ENCODE results near the gene PARD3.

PARD3 gene

DNA sequence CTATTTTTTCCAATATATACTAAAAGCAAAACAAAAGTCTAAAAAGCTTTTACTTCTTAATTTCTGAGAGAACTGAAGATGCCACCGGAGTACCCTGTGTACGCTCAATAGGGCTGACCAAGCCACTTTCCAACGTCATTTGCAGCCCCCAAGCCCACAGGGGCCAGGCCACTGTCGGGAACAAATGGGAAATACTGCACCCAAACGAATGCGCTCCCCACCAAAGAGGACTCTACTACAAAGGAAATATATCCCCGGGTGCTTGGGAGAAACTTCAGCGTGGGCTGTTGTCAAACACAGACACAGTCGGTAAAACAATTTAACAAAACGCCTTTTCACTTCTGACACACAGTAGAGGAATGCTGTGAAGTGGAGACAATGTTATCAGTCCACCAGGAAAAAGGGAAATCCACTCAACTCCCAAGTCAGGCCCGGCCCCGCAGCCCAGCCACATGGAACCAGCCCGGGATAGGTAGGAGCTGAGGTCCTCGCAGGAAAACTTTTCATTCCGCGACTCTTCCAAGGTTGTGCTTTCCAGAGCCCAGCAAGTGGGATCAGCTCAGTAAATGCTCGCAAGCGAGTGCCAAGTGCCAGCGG lies 1.4 kb downstream of the PARD3 start:
- Histone ChIP-seq H3K4me1 (ENCODE audit: insufficient read depth, low read length, poor library complexity, severe bottlenecking) (peaks cover 65% of the 10 kb centered on the region), H3K4me2 (ENCODE audit: low read depth, low read length, poor library complexity, severe bottlenecking) (peak overlapping the region; percentile 99), H4K20me1 (ENCODE audit: insufficient read depth, low read length, poor library complexity, severe bottlenecking) (peaks cover 47% of the 10 kb centered on the region), H2AFZ (ENCODE audit: low read length) (0 out of 2 replicates have a peak overlapping the region, but pooled peaks have one; percentile 23), H3K79me2 (ENCODE audit: insufficient read depth, low read length) (peaks cover 59% of the 10 kb centered on the region), H3K9me3 (ENCODE audit: insufficient read depth, low read depth, low read length) (no peaks in the 10 kb centered on the region), H3K27me3 (ENCODE audit: insufficient read depth, low read length, poor library complexity, severe bottlenecking) (no peaks in the 10 kb centered on the region), H3K4me3 (ENCODE audit: low read length, poor library complexity, severe bottlenecking) (peak overlapping the region; percentile 80), H3F3A (ENCODE audit: low read depth) (no peaks in the 10 kb centered on the region), H3K9me2 (replicated peaks; ENCODE audit: low read depth, low read length) (no peaks in the 10 kb centered on the region), H3K9ac (ENCODE audit: low read depth, low read length, poor library complexity, severe bottlenecking) (peak overlapping the region; percentile 81), H3K36me3 (ENCODE audit: insufficient read depth, low read length) (no peaks in the 10 kb centered on the region)
- TF ChIP-seq, protein P1, sequence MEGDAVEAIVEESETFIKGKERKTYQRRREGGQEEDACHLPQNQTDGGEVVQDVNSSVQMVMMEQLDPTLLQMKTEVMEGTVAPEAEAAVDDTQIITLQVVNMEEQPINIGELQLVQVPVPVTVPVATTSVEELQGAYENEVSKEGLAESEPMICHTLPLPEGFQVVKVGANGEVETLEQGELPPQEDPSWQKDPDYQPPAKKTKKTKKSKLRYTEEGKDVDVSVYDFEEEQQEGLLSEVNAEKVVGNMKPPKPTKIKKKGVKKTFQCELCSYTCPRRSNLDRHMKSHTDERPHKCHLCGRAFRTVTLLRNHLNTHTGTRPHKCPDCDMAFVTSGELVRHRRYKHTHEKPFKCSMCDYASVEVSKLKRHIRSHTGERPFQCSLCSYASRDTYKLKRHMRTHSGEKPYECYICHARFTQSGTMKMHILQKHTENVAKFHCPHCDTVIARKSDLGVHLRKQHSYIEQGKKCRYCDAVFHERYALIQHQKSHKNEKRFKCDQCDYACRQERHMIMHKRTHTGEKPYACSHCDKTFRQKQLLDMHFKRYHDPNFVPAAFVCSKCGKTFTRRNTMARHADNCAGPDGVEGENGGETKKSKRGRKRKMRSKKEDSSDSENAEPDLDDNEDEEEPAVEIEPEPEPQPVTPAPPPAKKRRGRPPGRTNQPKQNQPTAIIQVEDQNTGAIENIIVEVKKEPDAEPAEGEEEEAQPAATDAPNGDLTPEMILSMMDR (conservative IDR thresholded peaks at IDR 0.05; ENCODE audit: low read length) = no peak
- no peak for TF ChIP-seq EZH2phosphoT487 (IDR thresholded peaks at IDR 0.05; ENCODE audit: borderline replicate concordance)

DNA sequence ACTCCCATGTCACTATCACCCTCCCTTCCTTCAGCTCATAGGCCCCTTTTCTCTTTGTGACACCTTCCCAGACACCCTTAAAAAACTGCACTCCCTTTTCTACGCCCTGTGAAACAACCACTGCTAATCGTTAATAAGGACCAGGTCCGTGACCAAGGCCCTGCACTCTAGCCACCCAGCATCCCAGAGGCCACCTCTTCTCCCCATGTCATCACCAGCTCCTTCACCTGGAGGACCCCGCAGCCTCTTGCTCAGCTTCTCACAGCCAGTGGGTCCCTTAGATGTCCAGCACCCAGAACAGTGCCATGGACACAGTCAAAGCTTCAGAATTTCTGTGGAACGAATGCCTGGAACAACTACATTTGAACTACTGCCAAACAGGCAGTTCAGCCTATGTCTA lies 2.3 kb downstream of the PARD3 start:
- Histone ChIP-seq H3K36me3 (ENCODE audit: insufficient read depth, low read length) (no peaks in the 10 kb centered on the region), H3F3A (ENCODE audit: low read depth) (no peaks in the 10 kb centered on the region), H3K4me1 (ENCODE audit: insufficient read depth, low read length, poor library complexity, severe bottlenecking) (peaks cover 72% of the 10 kb centered on the region), H3K27me3 (ENCODE audit: insufficient read depth, low read length, poor library complexity, severe bottlenecking) (no peaks in the 10 kb centered on the region), H3K4me2 (ENCODE audit: low read depth, low read length, poor library complexity, severe bottlenecking) (peak overlapping the region; percentile 99), H3K79me2 (ENCODE audit: insufficient read depth, low read length) (peaks cover 67% of the 10 kb centered on the region), H4K20me1 (ENCODE audit: insufficient read depth, low read length, poor library complexity, severe bottlenecking) (peaks cover 50% of the 10 kb centered on the region), H3K4me3 (ENCODE audit: low read length, poor library complexity, severe bottlenecking) (peak overlapping the region; percentile 80), H3K9me2 (replicated peaks; ENCODE audit: low read depth, low read length) (no peaks in the 10 kb centered on the region), H3K9me3 (ENCODE audit: insufficient read depth, low read depth, low read length) (no peaks in the 10 kb centered on the region), H2AFZ (ENCODE audit: low read length) (no peak overlapping the region), H3K9ac (ENCODE audit: low read depth, low read length, poor library complexity, severe bottlenecking) (peak overlapping the region; percentile 81)
- TF ChIP-seq, protein P1 (conservative IDR thresholded peaks at IDR 0.05; ENCODE audit: low read length) = no peak
- TF ChIP-seq EZH2phosphoT487 (IDR thresholded peaks at IDR 0.05; ENCODE audit: borderline replicate concordance) = no peak

DNA sequence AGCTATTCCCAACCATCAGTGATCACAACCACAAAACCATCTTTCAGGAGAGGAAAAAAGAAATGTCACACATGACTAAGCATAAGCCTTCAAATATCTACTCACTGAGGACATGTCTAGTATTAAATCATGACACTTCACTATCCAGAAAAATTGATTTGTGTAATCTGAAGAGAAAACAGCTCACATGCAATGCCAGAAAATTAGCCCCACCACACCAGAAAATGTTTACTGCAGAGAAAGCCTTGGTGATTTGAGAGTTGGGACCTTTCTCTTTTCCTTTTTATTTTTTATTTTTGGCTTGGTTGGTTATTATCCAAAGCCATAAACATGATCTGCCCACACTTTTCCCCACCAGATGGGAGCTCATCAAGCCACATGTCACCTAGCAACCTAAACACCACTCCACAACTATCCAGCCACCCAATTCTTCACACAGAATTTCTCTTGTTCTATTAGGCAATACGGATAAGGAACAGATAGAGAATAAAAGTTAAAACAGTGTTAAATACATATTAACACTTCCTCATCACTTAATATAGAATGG lies 3.1 kb downstream of the PARD3 start:
- Histone ChIP-seq H3K4me3 (ENCODE audit: low read length, poor library complexity, severe bottlenecking) (peak overlapping the region; percentile 80), H3K27me3 (ENCODE audit: insufficient read depth, low read length, poor library complexity, severe bottlenecking) (no peaks in the 10 kb centered on the region), H3K9me2 (replicated peaks; ENCODE audit: low read depth, low read length) (no peaks in the 10 kb centered on the region), H2AFZ (ENCODE audit: low read length) (no peak overlapping the region), H3F3A (ENCODE audit: low read depth) (no peaks in the 10 kb centered on the region), H3K9me3 (ENCODE audit: insufficient read depth, low read depth, low read length) (no peaks in the 10 kb centered on the region), H4K20me1 (ENCODE audit: insufficient read depth, low read length, poor library complexity, severe bottlenecking) (peaks cover 51% of the 10 kb centered on the region), H3K79me2 (ENCODE audit: insufficient read depth, low read length) (peaks cover 74% of the 10 kb centered on the region), H3K4me1 (ENCODE audit: insufficient read depth, low read length, poor library complexity, severe bottlenecking) (peaks cover 72% of the 10 kb centered on the region), H3K4me2 (ENCODE audit: low read depth, low read length, poor library complexity, severe bottlenecking) (peak overlapping the region; percentile 99), H3K36me3 (ENCODE audit: insufficient read depth, low read length) (no peaks in the 10 kb centered on the region), H3K9ac (ENCODE audit: low read depth, low read length, poor library complexity, severe bottlenecking) (no peak overlapping the region)
- no peak for TF ChIP-seq EZH2phosphoT487 (IDR thresholded peaks at IDR 0.05; ENCODE audit: borderline replicate concordance)
- TF ChIP-seq, protein P1 (conservative IDR thresholded peaks at IDR 0.05; ENCODE audit: low read length) = no peak

Data from Loucy (cell line).